Nephron progenitor cell (in vitro differentiated cells): ENCODE results near the gene OVOL1.

Source experiments
- DNase-seq: peaks from one replicate; pipeline ENCODE4 v3.0.0; 2021
- H3K27ac Mint-ChIP-seq: 2 replicates; pipeline ENCODE4 v1.8.0; 2021; ENCODE audit warnings: mild to moderate bottlenecking, moderate library complexity, mixed read lengths
- H3K27me3 Mint-ChIP-seq: 2 replicates; pipeline ENCODE4 v1.8.0; 2021; ENCODE audit warnings: mild to moderate bottlenecking, low read depth, mixed read lengths; ENCODE audit not compliant: poor library complexity
- H3K36me3 Mint-ChIP-seq: 2 replicates; pipeline ENCODE4 v1.8.0; 2021; ENCODE audit warnings: low read depth, mixed read lengths
- H3K4me1 Mint-ChIP-seq: 2 replicates; pipeline ENCODE4 v1.8.0; 2021; ENCODE audit warnings: mixed read lengths
- H3K4me3 Mint-ChIP-seq: 2 replicates; pipeline ENCODE4 v1.8.0; 2021; ENCODE audit warnings: mild to moderate bottlenecking, moderate library complexity, mixed read lengths
- H3K9me3 Mint-ChIP-seq: 2 replicates; pipeline ENCODE4 v1.8.0; 2021; ENCODE audit warnings: mild to moderate bottlenecking, moderate library complexity, mixed read lengths
- TF ChIP-seq, protein P1 (sequence below): fragments of 200-600 bp; sonication (generic); IDR thresholded peaks from 2 replicates; pipeline ENCODE4 v1.5.0; 2021; ENCODE audit warnings: antibody characterized with exemption

OVOL1 gene

DNA sequence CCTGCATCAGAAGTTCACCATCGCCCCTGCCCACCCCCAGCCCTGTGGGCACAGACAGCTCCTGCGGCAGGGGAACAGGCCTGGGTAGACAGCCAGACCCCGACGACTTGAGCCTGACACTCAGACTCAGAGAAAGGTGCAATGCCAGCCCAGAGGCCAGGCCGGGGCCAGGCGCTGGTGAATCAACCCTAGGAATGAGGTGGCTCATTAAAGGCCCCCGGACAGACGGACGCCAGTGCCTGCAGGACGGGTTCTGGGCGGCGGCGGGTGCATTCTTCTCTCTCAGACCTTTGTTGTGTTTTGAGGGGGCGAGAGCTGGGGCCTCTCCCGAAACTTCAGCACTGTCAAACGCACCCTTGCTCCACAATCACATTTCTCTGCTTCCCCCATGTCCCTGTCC lies 5.6 kb downstream of the OVOL1 start:
- no peak for DNase-seq
- Mint-ChIP-seq H3K4me3 (no peak overlapping the region), H3K4me1 (peaks cover 45% of the 10 kb centered on the region), H3K27ac (no peak overlapping the region), H3K27me3 (peaks cover 42% of the 10 kb centered on the region), H3K36me3 (no peaks in the 10 kb centered on the region), H3K9me3 (no peaks in the 10 kb centered on the region)
- TF ChIP-seq, protein P1, sequence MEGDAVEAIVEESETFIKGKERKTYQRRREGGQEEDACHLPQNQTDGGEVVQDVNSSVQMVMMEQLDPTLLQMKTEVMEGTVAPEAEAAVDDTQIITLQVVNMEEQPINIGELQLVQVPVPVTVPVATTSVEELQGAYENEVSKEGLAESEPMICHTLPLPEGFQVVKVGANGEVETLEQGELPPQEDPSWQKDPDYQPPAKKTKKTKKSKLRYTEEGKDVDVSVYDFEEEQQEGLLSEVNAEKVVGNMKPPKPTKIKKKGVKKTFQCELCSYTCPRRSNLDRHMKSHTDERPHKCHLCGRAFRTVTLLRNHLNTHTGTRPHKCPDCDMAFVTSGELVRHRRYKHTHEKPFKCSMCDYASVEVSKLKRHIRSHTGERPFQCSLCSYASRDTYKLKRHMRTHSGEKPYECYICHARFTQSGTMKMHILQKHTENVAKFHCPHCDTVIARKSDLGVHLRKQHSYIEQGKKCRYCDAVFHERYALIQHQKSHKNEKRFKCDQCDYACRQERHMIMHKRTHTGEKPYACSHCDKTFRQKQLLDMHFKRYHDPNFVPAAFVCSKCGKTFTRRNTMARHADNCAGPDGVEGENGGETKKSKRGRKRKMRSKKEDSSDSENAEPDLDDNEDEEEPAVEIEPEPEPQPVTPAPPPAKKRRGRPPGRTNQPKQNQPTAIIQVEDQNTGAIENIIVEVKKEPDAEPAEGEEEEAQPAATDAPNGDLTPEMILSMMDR: no peak

DNA sequence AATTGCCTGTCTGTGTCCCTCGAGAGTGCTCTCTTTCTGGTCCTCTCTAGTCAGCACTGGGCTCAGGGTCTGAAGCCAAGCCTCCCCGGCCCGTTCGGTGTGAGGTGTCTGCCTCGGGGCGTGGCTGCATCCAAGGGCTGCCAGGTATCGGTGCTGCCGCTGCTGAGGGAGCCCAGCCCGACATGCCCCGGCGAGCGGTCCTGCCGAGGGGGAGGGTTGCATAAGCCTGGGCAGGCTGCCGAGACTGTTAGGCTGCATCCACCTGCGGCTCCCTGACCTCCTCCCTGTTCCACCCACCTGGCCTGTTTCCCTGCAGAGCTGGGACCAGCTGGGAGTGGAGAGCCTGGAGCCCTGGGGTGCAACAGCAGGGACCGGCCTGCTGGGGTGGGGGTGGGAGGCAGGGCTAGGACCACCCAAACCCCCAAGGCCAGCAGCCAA lies 6.3 kb downstream of the OVOL1 start:
- no peaks in the 10 kb centered on the region for H3K9me3 Mint-ChIP-seq
- no peak for DNase-seq
- no peak overlapping the region for H3K27ac Mint-ChIP-seq
- H3K4me3 Mint-ChIP-seq: no peak overlapping the region
- no peaks in the 10 kb centered on the region for H3K36me3 Mint-ChIP-seq
- peaks cover 42% of the 10 kb centered on the region for H3K4me1 Mint-ChIP-seq
- TF ChIP-seq, protein P1: no peak
- H3K27me3 Mint-ChIP-seq: peaks cover 36% of the 10 kb centered on the region

DNA sequence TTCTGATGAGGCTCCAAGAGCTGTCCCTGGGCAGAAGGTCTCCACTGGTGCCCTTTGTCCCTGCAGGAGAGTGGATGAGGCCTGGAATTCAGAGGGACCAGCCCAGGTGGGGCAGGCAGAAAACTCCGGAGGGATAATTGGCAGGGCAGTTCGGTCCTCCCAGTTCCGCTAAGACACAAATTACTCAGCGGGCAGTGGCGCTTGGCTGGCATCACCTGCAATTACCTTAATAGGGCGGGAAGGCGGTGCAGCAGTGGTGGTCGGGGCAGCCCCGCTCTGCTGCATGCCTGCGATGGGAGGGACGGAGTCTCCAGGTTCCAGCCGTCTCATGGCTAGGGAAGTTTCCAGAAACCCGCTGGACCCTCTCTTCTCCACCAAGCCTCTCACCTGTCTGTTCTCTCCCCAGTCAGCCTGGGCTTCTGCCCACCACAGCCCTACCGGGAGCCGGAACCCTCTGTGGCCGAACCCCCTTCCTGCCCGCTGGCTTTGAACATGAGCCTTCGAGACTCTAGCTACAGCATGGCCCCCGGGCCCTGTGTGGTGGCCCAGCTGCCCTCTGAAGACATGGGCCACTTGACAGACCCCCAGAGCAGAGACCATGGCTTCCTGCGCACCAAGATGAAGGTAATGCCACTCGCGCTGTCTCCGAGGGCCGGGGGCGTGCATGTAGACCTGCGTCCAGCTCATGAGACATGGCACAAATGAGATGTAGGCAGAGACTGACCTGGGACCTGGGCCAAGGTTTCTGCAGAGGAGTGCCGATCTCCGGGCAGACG lies 7.0 kb downstream of the OVOL1 start:
- H3K4me1 Mint-ChIP-seq: peaks cover 37% of the 10 kb centered on the region

DNA sequence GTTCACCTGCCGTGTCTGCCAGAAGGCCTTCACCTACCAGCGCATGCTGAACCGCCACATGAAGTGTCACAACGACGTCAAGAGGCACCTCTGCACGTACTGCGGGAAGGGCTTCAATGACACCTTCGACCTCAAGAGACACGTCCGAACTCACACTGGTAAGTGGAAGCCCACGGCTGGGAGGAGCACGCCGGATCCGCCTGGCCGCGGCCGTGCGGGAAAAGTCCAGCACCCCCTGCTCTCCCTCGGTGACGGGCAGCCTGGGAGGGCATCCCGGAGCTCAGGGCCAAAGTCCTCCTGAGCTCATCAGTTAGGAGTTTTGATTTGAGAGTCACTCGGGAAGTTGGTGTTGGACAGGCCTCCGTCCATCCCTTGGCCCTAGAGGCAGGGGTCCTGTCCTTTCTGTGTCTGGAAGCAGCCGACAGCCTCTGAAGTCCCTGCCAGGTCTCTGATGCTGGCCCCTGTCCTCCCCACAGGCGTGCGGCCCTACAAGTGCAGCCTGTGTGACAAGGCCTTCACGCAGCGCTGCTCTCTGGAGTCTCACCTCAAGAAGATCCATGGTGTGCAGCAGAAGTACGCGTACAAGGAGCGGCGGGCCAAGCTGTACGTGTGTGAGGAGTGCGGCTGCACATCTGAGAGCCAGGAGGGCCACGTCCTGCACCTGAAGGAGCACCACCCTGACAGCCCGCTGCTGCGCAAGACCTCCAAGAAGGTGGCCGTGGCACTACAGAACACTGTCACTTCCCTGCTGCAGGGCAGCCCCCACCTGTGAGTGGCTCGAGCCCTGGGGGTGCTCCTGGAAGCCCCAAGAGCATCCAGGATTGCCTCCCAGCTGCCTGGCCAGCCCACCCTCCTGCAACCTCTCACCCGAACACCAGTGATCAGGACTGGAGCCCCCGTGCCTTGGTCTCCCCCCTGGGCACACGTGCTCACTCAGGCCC lies 8.0 kb downstream of the OVOL1 start:
- TF ChIP-seq, protein P1: no peak
- peaks cover 30% of the 10 kb centered on the region for H3K4me1 Mint-ChIP-seq
- no peaks in the 10 kb centered on the region for H3K36me3 Mint-ChIP-seq
- H3K9me3 Mint-ChIP-seq: no peaks in the 10 kb centered on the region
- no peak overlapping the region for H3K4me3 Mint-ChIP-seq
- H3K27ac Mint-ChIP-seq: no peak overlapping the region
- DNase-seq: no peak
- peaks cover 20% of the 10 kb centered on the region for H3K27me3 Mint-ChIP-seq

More for the DNA sequence above, 7.0 kb downstream of the OVOL1 start:
- H3K27ac Mint-ChIP-seq: no peak overlapping the region
- TF ChIP-seq, protein P1: no peak
- H3K4me3 Mint-ChIP-seq: no peak overlapping the region
- no peaks in the 10 kb centered on the region for H3K36me3 Mint-ChIP-seq
- DNase-seq: no peak
- H3K27me3 Mint-ChIP-seq: peaks cover 30% of the 10 kb centered on the region
- H3K9me3 Mint-ChIP-seq: no peaks in the 10 kb centered on the region

DNA sequence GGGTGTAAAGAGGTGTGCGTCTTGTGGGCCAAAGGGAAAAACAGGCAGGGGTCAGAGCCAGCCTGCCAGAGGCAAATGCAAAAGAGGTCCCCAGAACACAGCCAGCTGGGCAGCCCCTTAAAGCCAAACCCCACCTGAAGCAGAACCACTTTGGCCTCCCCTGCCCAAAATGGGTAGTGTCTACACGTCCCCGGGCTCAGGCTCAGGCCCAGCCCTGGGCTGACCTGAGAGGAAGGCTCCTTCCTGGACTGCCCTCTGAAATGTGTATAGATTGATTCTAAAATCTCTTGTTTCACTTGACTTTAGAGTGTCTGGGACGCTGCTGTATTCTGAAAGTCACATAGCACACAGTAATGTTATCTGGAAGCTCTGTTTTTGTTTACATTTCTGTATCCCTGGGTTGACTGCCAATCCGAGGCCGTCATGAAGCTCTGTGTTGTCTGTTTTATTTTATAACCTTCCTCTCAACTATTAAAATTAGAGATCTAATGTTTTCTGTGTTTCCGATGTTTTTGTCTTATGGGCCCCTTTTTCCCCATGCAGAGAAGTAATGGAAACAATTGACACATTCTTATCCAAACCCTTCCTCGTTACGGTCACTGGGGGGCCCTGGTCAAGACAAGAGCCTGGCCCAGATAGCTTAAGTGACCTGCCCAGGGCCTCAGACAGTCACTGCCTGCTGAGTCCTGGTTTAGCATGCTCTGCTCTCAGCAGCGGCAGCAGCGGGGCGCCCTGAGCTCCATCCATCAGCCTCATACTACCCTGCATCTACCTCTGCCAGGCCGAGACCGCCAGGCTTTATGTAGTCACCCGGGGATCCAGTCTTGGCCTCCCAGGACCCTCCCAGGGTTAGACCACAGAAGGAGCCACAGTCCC lies 10.1 kb downstream of the OVOL1 start:
- TF ChIP-seq, protein P1: no peak
- peaks cover 20% of the 10 kb centered on the region for H3K27me3 Mint-ChIP-seq
- no peak overlapping the region for H3K4me3 Mint-ChIP-seq
- H3K36me3 Mint-ChIP-seq: no peaks in the 10 kb centered on the region
- H3K27ac Mint-ChIP-seq: peak overlapping the region; percentile 20
- no peak for DNase-seq
- peaks cover 30% of the 10 kb centered on the region for H3K4me1 Mint-ChIP-seq
- H3K9me3 Mint-ChIP-seq: no peaks in the 10 kb centered on the region
